GM23248 (cell line): ENCODE data around the gene KRTAP10-3. TPM values are rescaled to one million over a fixed set of nuclear protein-coding genes. Genes with fewer than 3 reads are reported as not detected.

Source experiments
- DNase-seq: peaks from one replicate; pipeline ENCODE4 v3.0.0-alpha.2; 2015
- H2AFZ ChIP-seq: fragments of 200-600 bp; sonication (generic); 2 replicates; pipeline ENCODE4 v1.6.1; 2016; ENCODE audit warnings: antibody characterized with exemption
- H3F3A ChIP-seq: fragments of 200-600 bp; sonication (generic); 2 replicates; pipeline ENCODE4 v1.6.1; 2016; ENCODE audit warnings: mild to moderate bottlenecking, antibody characterized with exemption, mixed run types; ENCODE audit not compliant: insufficient read depth
- H3K27ac ChIP-seq: fragments of 200-600 bp; sonication (generic); 2 replicates; pipeline ENCODE4 v1.5.1; 2016; ENCODE audit warnings: mild to moderate bottlenecking
- H3K27me3 ChIP-seq: fragments of 200-600 bp; sonication (generic); replicated peaks from 2 replicates; pipeline ENCODE4 v1.6.1; 2016; ENCODE audit warnings: mild to moderate bottlenecking; ENCODE audit not compliant: insufficient read depth
- H3K36me3 ChIP-seq: fragments of 200-600 bp; sonication (generic); 2 replicates; pipeline ENCODE4 v1.6.1; 2016; ENCODE audit warnings: low read depth, mild to moderate bottlenecking
- H3K4me1 ChIP-seq: fragments of 200-600 bp; sonication (generic); 2 replicates; pipeline ENCODE4 v1.6.1; 2016; ENCODE audit warnings: mild to moderate bottlenecking; ENCODE audit not compliant: insufficient read depth
- H3K4me2 ChIP-seq: fragments of 200-600 bp; sonication (generic); one replicate; pipeline ENCODE4 v1.6.1; 2016; ENCODE audit warnings: mild to moderate bottlenecking; ENCODE audit not compliant: unreplicated experiment
- H3K4me3 ChIP-seq: fragments of 200-600 bp; sonication (generic); 2 replicates; pipeline ENCODE4 v1.5.1; 2016; ENCODE audit warnings: mild to moderate bottlenecking
- H3K79me2 ChIP-seq: fragments of 200-600 bp; sonication (generic); 2 replicates; pipeline ENCODE4 v1.6.1; 2016; ENCODE audit warnings: mild to moderate bottlenecking; ENCODE audit not compliant: insufficient read depth
- H3K9ac ChIP-seq: fragments of 200-600 bp; sonication (generic); 2 replicates; pipeline ENCODE4 v1.6.1; 2016; ENCODE audit warnings: mild to moderate bottlenecking
- H3K9me2 ChIP-seq: fragments of 200-600 bp; sonication (generic); 2 replicates; pipeline ENCODE4 v1.6.1; 2016; ENCODE audit warnings: mixed run types, mild to moderate bottlenecking, moderate library complexity; ENCODE audit not compliant: insufficient read depth
- H3K9me3 ChIP-seq: fragments of 200-600 bp; sonication (generic); one replicate; pipeline ENCODE4 v1.6.1; 2017; ENCODE audit warnings: low read depth
- H4K20me1 ChIP-seq: fragments of 200-600 bp; sonication (generic); 2 replicates; pipeline ENCODE4 v1.6.0; 2016; ENCODE audit not compliant: insufficient read depth
- EZH2 ChIP-seq: fragments of 200-600 bp; sonication (generic); IDR thresholded peaks from 2 replicates; pipeline ENCODE4 v1.6.1; 2018; ENCODE audit warnings: antibody characterized with exemption, mild to moderate bottlenecking; ENCODE audit not compliant: insufficient read depth, poor library complexity, severe bottlenecking
- EZH2phosphoT487 ChIP-seq: fragments of 200-600 bp; sonication (generic); IDR thresholded peaks from 2 replicates; pipeline ENCODE4 v1.6.1; 2018; ENCODE audit warnings: antibody characterized with exemption, moderate library complexity, mild to moderate bottlenecking, low read depth; ENCODE audit not compliant: insufficient read depth
- WGBS, 2 experiments: methylation state at CpG; one replicate each; pipeline ENCODE4 v1.1.6; 2015 to 2017; ENCODE audit warnings: low lambda C conversion rate in 2 of 2, low coverage in 1 of 2; ENCODE audit errors: missing lambda C conversion rate in 2 of 2; 5-methylcytosine and 5-hydroxymethylcytosine counted together
- in situ Hi-C: fragments of 300-500 bp; cut with MboI; formaldehyde crosslinking; loops from 2 replicates; pipeline ENCODE4 v1.15.0; 2020
- polyA plus RNA-seq: library from polyadenylated mRNA; unstranded; fragments of >200 nt; fragmentation: Nextera tagmentation; extraction: Ambion mirVana; gene quantifications from 2 replicates; pipeline ENCODE4 v1.2.1, GENCODE V29; 2016
- total RNA-seq: library from RNA; depleted of rRNA; stranded (reverse); fragments of >200 nt; shearing (Covaris generic); gene quantifications from 2 replicates; pipeline ENCODE4 v1.2.3, GENCODE V29; 2014; rRNA removed

Gene KRTAP10-3, protein sequence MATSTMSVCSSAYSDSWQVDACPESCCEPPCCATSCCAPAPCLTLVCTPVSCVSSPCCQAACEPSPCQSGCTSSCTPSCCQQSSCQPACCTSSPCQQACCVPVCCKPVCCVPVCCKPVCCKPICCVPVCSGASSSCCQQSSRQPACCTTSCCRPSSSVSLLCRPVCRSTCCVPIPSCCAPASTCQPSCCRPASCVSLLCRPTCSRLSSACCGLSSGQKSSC
- total RNA-seq (not detected in 2 replicates), polyA plus RNA-seq (not detected in 2 replicates)

DNA sequence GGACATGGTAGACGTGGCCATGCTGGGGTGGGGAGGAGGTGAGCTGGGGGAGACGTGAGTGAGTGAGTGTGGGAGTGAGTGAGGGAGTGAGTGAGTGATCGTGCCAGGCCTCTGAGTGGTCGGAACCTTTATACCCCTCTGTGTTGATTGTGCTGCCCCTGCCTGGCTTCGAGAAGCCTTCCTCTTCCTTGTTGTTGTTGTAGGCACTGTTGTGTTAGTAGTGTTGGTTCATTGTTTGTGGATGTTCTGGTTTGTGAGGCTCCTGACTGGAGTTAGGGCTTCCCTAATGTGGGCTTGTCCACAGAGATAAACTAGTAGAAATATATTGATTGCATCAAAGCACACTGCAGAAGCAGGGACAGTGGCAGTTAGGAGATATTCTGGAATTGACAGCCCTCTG, at the start of gene KRTAP10-3:
Gene KRTAP10-3, minus strand, starts transcription at position 101 of the 400 bp plus-strand sequence. Its CDS starts 80 bp downstream, at position 21.
- no peak within 1 kb of the TSS for H3K9ac ChIP-seq
- no peaks in the 10 kb centered on the region for H3K4me1 ChIP-seq
- TF ChIP-seq EZH2phosphoT487 (no peak), EZH2 (no peak)
- no peaks in the 10 kb centered on the region for H3K79me2 ChIP-seq
- in situ Hi-C loops, result no loop called here
- 39 to 50% methylated on average over 5 of the region's 5 CpGs for whole genome bisulfite sequencing, 2 experiments
- H4K20me1 ChIP-seq, result no peaks in the 10 kb centered on the region
- H3K4me3 ChIP-seq, result no peak within 1 kb of the TSS
- H3K36me3 ChIP-seq, result no peaks in the 10 kb centered on the region
- no peaks in the 10 kb centered on the region for H3K9me2 ChIP-seq
- no peak for DNase-seq
- peaks cover 27% of the 10 kb centered on the region for H3K27me3 ChIP-seq
- no peak within 1 kb of the TSS for H3K4me2 ChIP-seq
- no peaks in the 10 kb centered on the region for H3K9me3 ChIP-seq
- H3K27ac ChIP-seq, result no peak within 1 kb of the TSS
- H2AFZ ChIP-seq, result no peak within 1 kb of the TSS
- no peaks in the 10 kb centered on the region for H3F3A ChIP-seq

DNA sequence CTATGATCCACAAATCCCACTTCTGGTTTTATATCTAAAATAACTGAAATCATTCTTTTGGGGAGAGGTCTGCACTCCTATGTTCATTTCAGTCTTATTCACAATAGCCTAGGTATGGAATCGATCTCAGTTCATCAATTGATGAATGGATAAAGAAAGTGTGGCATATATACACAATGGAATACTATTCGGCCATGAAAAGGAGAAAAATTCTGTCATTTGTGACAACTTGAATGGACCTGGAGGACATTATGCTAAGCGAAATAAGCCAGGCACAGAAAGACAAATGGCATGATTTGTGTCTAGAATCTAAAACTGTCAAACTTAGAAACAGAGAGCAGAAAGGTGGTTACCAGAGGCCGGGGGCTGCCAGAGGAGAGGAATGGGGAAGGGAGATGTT, 47.9 kb upstream of the KRTAP10-3 start:
- TF ChIP-seq EZH2, result no peak
- no peak for TF ChIP-seq EZH2phosphoT487
- in situ Hi-C loops, result no loop called here
- no peaks in the 10 kb centered on the region for H3K9me3 ChIP-seq

DNA sequence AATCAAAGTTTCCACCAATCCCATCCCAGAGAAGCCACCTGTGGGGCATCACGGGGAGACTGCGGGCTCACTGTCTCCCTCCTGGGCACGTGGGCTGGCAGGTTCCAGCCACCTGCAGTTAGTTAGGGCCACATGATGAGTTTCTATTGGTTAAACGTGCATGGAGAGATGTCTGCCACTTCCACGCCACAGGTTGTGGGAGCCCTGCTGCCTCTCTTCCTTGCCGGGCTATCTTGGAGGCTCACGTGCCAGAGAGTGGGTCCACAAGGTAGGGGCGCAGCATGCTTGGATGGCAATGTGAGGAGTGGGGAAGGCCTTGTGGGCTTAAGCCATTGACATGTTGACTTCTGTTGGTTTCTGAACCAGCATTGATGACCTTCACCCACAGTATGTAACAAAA, 45.3 kb upstream of the KRTAP10-3 start:
- no peak overlapping the region for H3K9ac ChIP-seq
- no peak overlapping the region for H3K27ac ChIP-seq
- H3K4me1 ChIP-seq, result no peaks in the 10 kb centered on the region
- TF ChIP-seq EZH2, result no peak
- TF ChIP-seq EZH2phosphoT487, result no peak
- WGBS, 2 experiments, result 33 to 37% methylated on average over 8 of the region's 8 CpGs
- no peak overlapping the region for H3K4me2 ChIP-seq
- in situ Hi-C loops, result no loop called here
- H2AFZ ChIP-seq, result no peak overlapping the region
- no peaks in the 10 kb centered on the region for H3K9me2 ChIP-seq
- H3K9me3 ChIP-seq, result no peaks in the 10 kb centered on the region
- H3K36me3 ChIP-seq, result no peaks in the 10 kb centered on the region
- no peak for DNase-seq
- H4K20me1 ChIP-seq, result no peaks in the 10 kb centered on the region
- no peaks in the 10 kb centered on the region for H3K79me2 ChIP-seq
- no peaks in the 10 kb centered on the region for H3F3A ChIP-seq
- H3K4me3 ChIP-seq, result no peak overlapping the region
- peaks cover 7% of the 10 kb centered on the region; the same call in 1 of the 2 replicates for H3K27me3 ChIP-seq

More for the DNA sequence above, 47.9 kb upstream of the KRTAP10-3 start:
- Histone ChIP-seq H3K27ac (no peak overlapping the region), H3K27me3 (0 out of 2 replicates have a peak, but pooled peaks cover 6% of the 10 kb centered on the region), H3F3A (no peaks in the 10 kb centered on the region), H2AFZ (no peak overlapping the region), H3K79me2 (no peaks in the 10 kb centered on the region), H3K4me2 (no peak overlapping the region), H3K4me1 (no peaks in the 10 kb centered on the region), H3K4me3 (no peak overlapping the region), H3K9ac (no peak overlapping the region), H3K9me2 (no peaks in the 10 kb centered on the region), H4K20me1 (no peaks in the 10 kb centered on the region), H3K36me3 (no peaks in the 10 kb centered on the region)
- no peak for DNase-seq
- WGBS, 2 experiments, result 37 to 39% methylated on average over 4 of the region's 4 CpGs

DNA sequence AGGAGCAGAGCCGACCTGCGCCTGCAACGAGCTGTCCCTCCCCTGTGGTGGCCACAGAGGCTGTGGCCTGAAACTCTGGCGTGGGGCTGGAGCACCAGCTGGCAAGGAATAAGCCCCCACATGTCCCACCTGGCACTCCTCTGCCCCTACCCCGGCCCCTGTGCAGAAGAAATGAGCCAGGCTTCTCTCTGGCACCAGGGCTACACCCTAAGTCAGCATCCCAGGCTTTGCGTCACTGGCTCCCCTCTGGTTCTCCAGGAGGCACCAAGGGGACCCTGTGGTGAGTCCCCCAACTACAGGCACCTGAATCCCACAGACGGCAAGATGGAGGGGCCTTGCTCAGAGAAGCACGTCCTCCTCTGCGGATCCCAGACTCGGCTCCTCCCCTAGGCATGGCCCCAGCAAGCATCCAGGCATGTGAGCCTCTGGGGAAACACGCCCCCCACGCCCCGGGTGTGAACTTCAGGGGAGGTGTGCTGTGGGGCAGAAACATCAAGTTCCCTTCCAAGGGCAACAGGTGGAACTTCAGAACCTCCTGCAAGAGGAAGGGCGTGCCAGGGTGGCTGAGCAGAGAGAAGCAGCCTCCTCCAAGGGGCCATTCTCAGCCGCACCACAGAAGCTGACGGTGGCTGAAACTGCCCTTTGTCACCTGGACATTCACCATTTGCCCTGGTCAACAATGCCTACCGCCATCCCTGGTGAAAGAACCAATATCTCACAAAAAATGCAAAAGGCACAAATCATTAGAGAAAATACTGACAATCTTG, 44.7 kb upstream of the KRTAP10-3 start:
- Histone ChIP-seq H3K9me2 (no peaks in the 10 kb centered on the region), H3K9me3 (no peaks in the 10 kb centered on the region), H3K27ac (no peak overlapping the region), H3K4me3 (no peak overlapping the region), H3K4me2 (no peak overlapping the region), H3K36me3 (no peaks in the 10 kb centered on the region), H3K9ac (no peak overlapping the region), H3F3A (no peaks in the 10 kb centered on the region), H2AFZ (no peak overlapping the region), H3K4me1 (no peaks in the 10 kb centered on the region), H3K27me3 (peaks cover 14% of the 10 kb centered on the region; the same call in 1 of the 2 replicates), H4K20me1 (no peaks in the 10 kb centered on the region), H3K79me2 (no peaks in the 10 kb centered on the region)
- in situ Hi-C loops, result no loop called here
- no peak for TF ChIP-seq EZH2phosphoT487
- no peak for TF ChIP-seq EZH2
- 22 to 25% methylated on average over 16 to 17 of the region's 17 CpGs for WGBS, 2 experiments
- DNase-seq, result no peak
